Transverse colon (tissue), 4 donors: ENCODE data around the gene SGCE. TPM values are rescaled to one million over a fixed set of nuclear protein-coding genes. Genes with fewer than 3 reads are reported as not detected.

Experiments
- DNase-seq: peaks from one replicate; pipeline ENCODE4 v3.0.0-alpha.2; 2019
- H3K27ac ChIP-seq, 4 donors: fragments of 200-600 bp; sonication (generic); 2 replicates each; pipeline ENCODE4 v1.5.1; 2016 to 2018; ENCODE audit warnings: inconsistent platforms in 4 of 4
- H3K27me3 ChIP-seq: fragments of 200-600 bp; sonication (generic); 2 replicates; pipeline ENCODE4 v1.5.1; 2017; ENCODE audit warnings: inconsistent platforms
- H3K36me3 ChIP-seq, 4 donors: fragments of 200-600 bp; sonication (generic); 2 replicates each; pipeline ENCODE4 v1.5.1; 2017 to 2019; ENCODE audit warnings: inconsistent platforms in 4 of 4
- H3K4me1 ChIP-seq, 4 donors: fragments of 200-600 bp; sonication (generic); 2 replicates each; pipeline ENCODE4 v1.5.1; 2017 to 2020; ENCODE audit warnings: inconsistent platforms in 4 of 4
- H3K4me3 ChIP-seq, 4 donors: fragments of 200-600 bp; sonication (generic); 1 replicate in 1 of 4; 2 replicates in 3 of 4; pipeline versions ENCODE4 v1.5.1 to v1.6.1; 2017 to 2019; ENCODE audit warnings: inconsistent platforms in 4 of 4
- H3K9me3 ChIP-seq, 2 donors: fragments of 200-600 bp; sonication (generic); 2 replicates each; pipeline ENCODE4 v1.5.1; 2017 to 2019; ENCODE audit warnings: inconsistent platforms in 2 of 2
- CTCF ChIP-seq, 5 experiments: fragments of 200-600 bp in 3 of 5; fragments of 450-650 bp in 2 of 5; sonication (generic) in 3 of 5; IDR thresholded peaks; 1 replicate in 2 of 5; 2 replicates in 3 of 5; pipeline ENCODE4 v1.5.1; 2016 to 2017; ENCODE audit warnings: antibody characterized with exemption in 5 of 5, inconsistent platforms in 3 of 5, mild to moderate bottlenecking in 2 of 5, moderate library complexity in 1 of 5
- EP300 ChIP-seq: sonication (generic); formaldehyde crosslinking; IDR thresholded peaks from one replicate; pipeline ENCODE4 v1.6.1; 2017; ENCODE audit warnings: antibody characterized with exemption, low read depth
- POLR2A ChIP-seq: fragments of 450-650 bp; IDR thresholded peaks from one replicate; pipeline ENCODE4 v1.6.1; 2016; ENCODE audit warnings: antibody characterized with exemption, mild to moderate bottlenecking, moderate library complexity
- POLR2AphosphoS5 ChIP-seq, 3 donors: sonication (generic); formaldehyde crosslinking; IDR thresholded peaks; one replicate each; pipeline ENCODE4 v1.6.1; 2016; ENCODE audit warnings: antibody characterized with exemption in 3 of 3
- WGBS, 2 donors: methylation state at CpG; one replicate each; pipeline ENCODE4 v1.1.5; 2018; ENCODE audit warnings: low coverage in 1 of 2; 5-methylcytosine and 5-hydroxymethylcytosine counted together
- in situ Hi-C, 4 donors: fragments of 200-750 bp; cut with MboI; loops; one replicate each; pipeline versions ENCODE4 v1.15.0 to v1.15.1; 2017; ENCODE audit warnings: low sequenced_read_pairs in 3 of 4, low pct_ligation_motif_present in 1 of 4, low pct_unique_long_range_greater_than_20kb in 1 of 4
- intact Hi-C: fragments of 100-400 bp; cut with DNase I; formaldehyde crosslinking; loops from one replicate; pipeline ENCODE4 v1.15.1; 2023; ENCODE audit warnings: low total_unique reads
- total RNA-seq, 4 donors: library from RNA; depleted of rRNA; stranded (reverse); fragments of >200 nt; gene quantifications; one replicate each; pipeline ENCODE4 v1.1.0, GENCODE V29; 2016

The SGCE gene
- total RNA-seq, 4 donors from 2014 or later: 24.1 to 62.1 (median 33.2) TPM

- H3K4me3 ChIP-seq: no peak overlapping the region
- in situ Hi-C loops: no loop called here
- WGBS, 2 donors: 71 to 95% methylated on average over 3 of the region's 3 CpGs
- H3K4me1 ChIP-seq: no peaks in the 10 kb centered on the region
- intact Hi-C loops: no loop called here
- no peak for DNase-seq
- TF ChIP-seq POLR2A (no peak), POLR2AphosphoS5 (IDR thresholded peaks at IDR 0.05) (no peak), EP300 (no peak), CTCF (IDR thresholded peaks at IDR 0.05) (no peak)
- H3K27me3 ChIP-seq: no peaks in the 10 kb centered on the region
- no peaks in the 10 kb centered on the region for H3K36me3 ChIP-seq
- no peak overlapping the region for H3K27ac ChIP-seq
- H3K9me3 ChIP-seq: no peaks in the 10 kb centered on the region
These were observed 12.0 kb downstream of the SGCE start for GRCh38 chr7:94643771-94644545.

GRCh38 chr7:94642838-94643653 lies 12.9 kb downstream of the SGCE start:
- in situ Hi-C loops (no loop called here), intact Hi-C loops (no loop called here)
- TF ChIP-seq CTCF (IDR thresholded peaks at IDR 0.05): no peak
- TF ChIP-seq EP300: no peak
- TF ChIP-seq POLR2AphosphoS5 (IDR thresholded peaks at IDR 0.05): no peak
- no peak for TF ChIP-seq POLR2A
- WGBS, 2 donors: 73 to 90% methylated on average over 2 of the region's 2 CpGs
- Histone ChIP-seq H3K4me1 (no peaks in the 10 kb centered on the region), H3K4me3 (no peak overlapping the region), H3K9me3 (no peaks in the 10 kb centered on the region), H3K36me3 (no peaks in the 10 kb centered on the region), H3K27me3 (no peaks in the 10 kb centered on the region), H3K27ac (no peak overlapping the region)
- no peak for DNase-seq

- no peak for DNase-seq
- TF ChIP-seq EP300 (no peak), POLR2A (no peak), CTCF (IDR thresholded peaks at IDR 0.05) (no peak), POLR2AphosphoS5 (IDR thresholded peaks at IDR 0.05) (no peak)
- no peaks in the 10 kb centered on the region for H3K4me1 ChIP-seq
- H3K9me3 ChIP-seq: no peaks in the 10 kb centered on the region
- WGBS, 2 donors: 79 to 100% methylated on average over 1 of the region's 1 CpG
- H3K27me3 ChIP-seq: no peaks in the 10 kb centered on the region
- intact Hi-C loops (no loop called here), in situ Hi-C loops (no loop called here)
- H3K27ac ChIP-seq: no peak overlapping the region
- no peak overlapping the region for H3K4me3 ChIP-seq
- H3K36me3 ChIP-seq: no peaks in the 10 kb centered on the region
These were observed 16.5 kb downstream of the SGCE start for GRCh38 chr7:94639384-94639783.

- Histone ChIP-seq H3K4me3 (no peak overlapping the region), H3K9me3 (no peaks in the 10 kb centered on the region), H3K4me1 (no peaks in the 10 kb centered on the region), H3K27ac (no peak overlapping the region), H3K36me3 (no peaks in the 10 kb centered on the region), H3K27me3 (no peaks in the 10 kb centered on the region)
- TF ChIP-seq POLR2AphosphoS5 (IDR thresholded peaks at IDR 0.05): no peak
- TF ChIP-seq POLR2A: no peak
- no peak for TF ChIP-seq CTCF (IDR thresholded peaks at IDR 0.05)
- TF ChIP-seq EP300: no peak
- intact Hi-C loops: no loop called here
- DNase-seq: no peak
- in situ Hi-C loops: no loop called here
These were observed 20.2 kb downstream of the SGCE start for GRCh38 chr7:94635687-94636086.
